ENCODE measurements around the gene RAB22A.
"Not testable (repeated sequence)": the region's sequence is repeated elsewhere in the genome, so short reads cannot be mapped to it uniquely, and the experiment has no call there.

The RAB22A gene

GRCh38 chr20:58414786-58415185 is 105.3 kb downstream of the RAB22A start:
- DNase-seq (ENCODE audit: low read depth) = not testable (repeated sequence)

- no peak for DNase-seq (ENCODE audit: low read depth)
Observed at GRCh38 chr20:58416057-58416456, 106.5 kb downstream of the RAB22A start.

GRCh38 chr20:58416835-58417234 is 107.3 kb downstream of the RAB22A start:
- no peak for DNase-seq (ENCODE audit: low read depth)

Measured in fibroblast of gingiva (primary cell).